Measurements from ENCODE around the gene AMPD3. TPM values are rescaled to one million over a fixed set of nuclear protein-coding genes. Genes with fewer than 3 reads are reported as not detected.

The AMPD3 gene
- total RNA-seq, 1 donor from 2014 or later = 6.8 TPM

DNA sequence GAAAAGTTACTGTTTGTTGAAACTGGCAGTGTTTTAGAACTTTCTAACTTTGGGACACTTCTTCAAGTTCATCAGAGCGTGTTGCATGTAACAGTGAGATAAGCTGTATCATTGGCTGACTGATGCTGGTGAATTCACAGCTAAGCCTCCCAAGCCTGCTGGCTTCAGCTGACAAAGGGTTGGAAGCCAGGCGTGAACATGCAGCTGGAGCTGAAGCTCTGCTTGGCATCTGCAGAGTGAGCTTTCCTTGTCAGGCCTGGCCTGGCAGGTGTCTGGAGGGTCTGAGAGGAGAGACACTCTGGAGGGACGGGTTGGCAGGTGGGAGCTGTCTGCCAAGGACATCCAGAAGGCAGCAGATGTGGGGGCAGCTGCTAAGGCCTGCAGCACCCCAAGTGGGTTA lies 1.5 kb downstream of the AMPD3 start:
- no peaks in the 10 kb centered on the region for H3K36me3 Mint-ChIP-seq
- H3K27ac Mint-ChIP-seq = no peak overlapping the region
- H3K4me1 Mint-ChIP-seq = peaks cover 33% of the 10 kb centered on the region
- TF ChIP-seq, protein P1, sequence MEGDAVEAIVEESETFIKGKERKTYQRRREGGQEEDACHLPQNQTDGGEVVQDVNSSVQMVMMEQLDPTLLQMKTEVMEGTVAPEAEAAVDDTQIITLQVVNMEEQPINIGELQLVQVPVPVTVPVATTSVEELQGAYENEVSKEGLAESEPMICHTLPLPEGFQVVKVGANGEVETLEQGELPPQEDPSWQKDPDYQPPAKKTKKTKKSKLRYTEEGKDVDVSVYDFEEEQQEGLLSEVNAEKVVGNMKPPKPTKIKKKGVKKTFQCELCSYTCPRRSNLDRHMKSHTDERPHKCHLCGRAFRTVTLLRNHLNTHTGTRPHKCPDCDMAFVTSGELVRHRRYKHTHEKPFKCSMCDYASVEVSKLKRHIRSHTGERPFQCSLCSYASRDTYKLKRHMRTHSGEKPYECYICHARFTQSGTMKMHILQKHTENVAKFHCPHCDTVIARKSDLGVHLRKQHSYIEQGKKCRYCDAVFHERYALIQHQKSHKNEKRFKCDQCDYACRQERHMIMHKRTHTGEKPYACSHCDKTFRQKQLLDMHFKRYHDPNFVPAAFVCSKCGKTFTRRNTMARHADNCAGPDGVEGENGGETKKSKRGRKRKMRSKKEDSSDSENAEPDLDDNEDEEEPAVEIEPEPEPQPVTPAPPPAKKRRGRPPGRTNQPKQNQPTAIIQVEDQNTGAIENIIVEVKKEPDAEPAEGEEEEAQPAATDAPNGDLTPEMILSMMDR (IDR thresholded peaks at IDR 0.05; ENCODE audit: unreplicated experiment) = no peak
- H3K4me3 Mint-ChIP-seq = peak overlapping the region; percentile 58
- H3K9me3 Mint-ChIP-seq = no peaks in the 10 kb centered on the region
- DNase-seq (ENCODE audit: low spot score in 2 of 2, unreplicated experiment in 2 of 2) = no peak
- peaks cover 14% of the 10 kb centered on the region for H3K27me3 Mint-ChIP-seq (ENCODE audit: low read depth)

DNA sequence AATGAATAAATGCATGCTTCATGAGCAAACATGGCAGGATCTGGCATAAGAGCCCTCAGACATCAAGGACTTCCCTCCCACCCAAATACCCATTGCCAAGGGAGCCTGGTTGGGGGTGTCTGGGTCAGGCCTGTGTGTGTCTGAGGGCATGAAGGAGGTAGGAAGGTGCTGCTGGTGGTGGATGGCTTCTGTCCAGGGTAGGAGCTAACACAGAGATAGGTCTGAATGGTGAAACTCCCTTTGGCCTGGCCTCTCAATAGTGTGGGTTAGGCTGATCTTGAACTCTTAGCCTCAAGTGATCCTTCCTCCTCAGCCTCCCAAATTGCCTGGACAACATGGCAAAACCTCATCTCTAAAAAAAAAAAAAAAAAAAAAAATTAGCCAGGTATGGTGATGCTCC lies 2.8 kb downstream of the AMPD3 start:
- no peak overlapping the region for H3K27ac Mint-ChIP-seq
- no peak overlapping the region for H3K4me3 Mint-ChIP-seq
- no peak for DNase-seq (ENCODE audit: low spot score in 2 of 2, unreplicated experiment in 2 of 2)
- H3K27me3 Mint-ChIP-seq (ENCODE audit: low read depth) = peaks cover 5% of the 10 kb centered on the region
- H3K9me3 Mint-ChIP-seq = no peaks in the 10 kb centered on the region
- TF ChIP-seq, protein P1 (IDR thresholded peaks at IDR 0.05; ENCODE audit: unreplicated experiment) = no peak
- H3K36me3 Mint-ChIP-seq = peaks cover 4% of the 10 kb centered on the region
- peaks cover 33% of the 10 kb centered on the region for H3K4me1 Mint-ChIP-seq

DNA sequence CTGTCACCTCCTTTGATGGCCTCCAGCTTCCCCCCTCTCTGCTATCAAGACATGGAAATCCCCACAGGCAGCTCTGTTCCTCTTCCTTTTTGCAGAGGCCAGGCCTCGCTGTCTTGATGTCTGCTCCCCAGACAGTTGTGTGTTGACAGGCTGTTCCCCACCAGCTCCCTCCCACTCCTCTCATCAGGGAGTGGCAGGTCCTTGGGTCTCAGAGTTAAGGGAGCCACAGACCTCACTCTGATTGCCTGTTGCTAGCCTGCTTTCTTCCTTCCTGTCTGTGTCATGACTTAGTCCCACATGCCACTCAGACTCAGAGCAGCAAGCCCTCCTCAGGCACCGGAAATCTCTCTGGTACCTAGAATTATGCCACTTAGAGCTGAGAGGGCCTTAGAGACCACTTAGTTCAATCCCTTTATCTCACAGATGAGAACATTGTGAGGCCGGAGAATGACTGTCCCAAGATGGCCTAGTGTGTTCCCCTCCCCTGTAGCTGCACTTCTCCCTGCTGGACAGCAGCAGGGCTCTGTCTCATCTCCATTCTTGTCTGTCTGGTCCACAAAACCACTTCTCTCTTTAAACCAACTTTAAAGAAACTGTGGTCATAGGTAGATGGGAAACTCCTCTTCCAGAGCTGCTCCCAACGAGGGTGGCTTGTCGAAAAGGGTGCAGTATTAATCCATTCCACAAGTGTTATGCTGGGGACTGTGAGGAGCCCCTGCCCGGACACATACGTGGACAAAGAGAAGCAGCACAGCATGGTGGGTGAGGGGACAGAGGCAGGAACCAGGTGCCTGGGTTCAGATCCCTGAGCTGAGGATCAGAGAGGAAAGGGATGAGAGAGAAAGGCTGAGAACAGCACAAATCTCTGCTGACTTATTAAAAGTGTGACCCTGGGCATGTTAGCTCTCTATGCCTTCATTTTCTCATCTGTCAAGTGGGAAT lies 4.2 kb downstream of the AMPD3 start:
- H3K27me3 Mint-ChIP-seq (ENCODE audit: low read depth) = no peaks in the 10 kb centered on the region
- H3K36me3 Mint-ChIP-seq = peaks cover 4% of the 10 kb centered on the region
- H3K4me1 Mint-ChIP-seq = peaks cover 33% of the 10 kb centered on the region
- no peak for DNase-seq (ENCODE audit: low spot score in 2 of 2, unreplicated experiment in 2 of 2)
- no peak overlapping the region for H3K4me3 Mint-ChIP-seq
- H3K9me3 Mint-ChIP-seq = no peaks in the 10 kb centered on the region
- TF ChIP-seq, protein P1 (IDR thresholded peaks at IDR 0.05; ENCODE audit: unreplicated experiment) = no peak
- no peak overlapping the region for H3K27ac Mint-ChIP-seq

DNA sequence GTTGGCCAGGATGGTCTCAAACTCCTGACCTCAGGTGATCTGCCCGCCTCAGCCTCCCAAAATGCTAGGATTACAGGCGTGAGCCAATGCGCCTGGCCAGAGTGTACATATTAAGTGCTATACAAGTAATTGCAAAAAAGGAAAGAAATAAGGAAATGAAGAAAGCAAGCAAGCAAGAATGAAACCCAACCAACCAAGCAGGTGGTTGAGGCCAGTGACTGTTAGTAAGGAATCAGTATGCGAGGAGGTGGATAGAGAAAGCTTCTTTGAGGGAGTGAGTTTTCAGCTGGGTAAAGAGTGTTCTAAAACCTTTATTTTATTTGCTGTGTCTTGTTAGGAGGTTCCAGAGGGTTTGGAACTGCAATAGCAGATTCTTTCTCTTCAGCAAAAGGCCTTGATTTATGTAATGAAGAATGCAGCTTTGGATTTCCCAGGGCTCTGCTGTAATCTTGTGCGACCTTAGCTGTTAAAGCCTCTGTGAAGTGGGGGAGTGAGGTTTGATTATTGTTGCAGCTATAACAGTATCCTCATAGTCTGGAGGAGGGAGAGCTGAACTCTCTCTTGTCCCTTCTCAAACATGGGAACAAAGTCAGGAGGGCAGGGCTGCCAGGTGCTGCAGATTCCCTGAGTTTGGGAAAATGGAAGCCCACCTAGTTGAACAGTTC lies 5.7 kb downstream of the AMPD3 start:
- no peak for DNase-seq (ENCODE audit: low spot score in 2 of 2, unreplicated experiment in 2 of 2)
- peak overlapping the region; percentile 41 for H3K27ac Mint-ChIP-seq
- H3K4me1 Mint-ChIP-seq = peaks cover 20% of the 10 kb centered on the region
- H3K36me3 Mint-ChIP-seq = peaks cover 9% of the 10 kb centered on the region
- no peaks in the 10 kb centered on the region for H3K9me3 Mint-ChIP-seq
- H3K4me3 Mint-ChIP-seq = no peak overlapping the region
- TF ChIP-seq, protein P1 (IDR thresholded peaks at IDR 0.05; ENCODE audit: unreplicated experiment) = no peak
- H3K27me3 Mint-ChIP-seq (ENCODE audit: low read depth) = no peaks in the 10 kb centered on the region

DNA sequence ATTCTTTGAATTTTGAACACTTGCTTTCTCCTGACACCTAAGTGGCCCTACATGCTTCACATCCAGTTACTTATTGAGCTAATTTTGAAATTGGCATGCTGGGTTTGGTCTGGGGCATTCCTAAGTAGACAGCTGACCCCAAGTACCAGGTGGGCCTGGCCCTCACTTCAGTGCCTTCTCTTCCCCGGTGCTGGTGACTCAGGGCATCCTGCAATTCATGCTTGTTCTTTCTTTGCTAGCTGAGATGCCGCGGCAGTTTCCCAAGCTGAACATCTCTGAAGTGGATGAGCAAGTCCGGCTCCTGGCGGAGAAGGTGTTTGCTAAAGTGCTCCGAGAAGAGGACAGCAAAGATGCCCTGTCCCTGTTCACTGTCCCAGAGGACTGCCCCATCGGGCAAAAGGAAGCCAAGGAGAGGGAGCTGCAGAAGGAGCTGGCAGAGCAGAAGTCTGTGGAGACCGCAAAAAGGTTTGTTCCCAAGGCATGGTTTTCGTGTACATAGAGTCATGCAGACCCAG lies 6.3 kb downstream of the AMPD3 start:
- Mint-ChIP-seq H3K36me3 (peaks cover 9% of the 10 kb centered on the region), H3K27ac (no peak overlapping the region), H3K27me3 (ENCODE audit: low read depth) (no peaks in the 10 kb centered on the region), H3K4me3 (no peak overlapping the region), H3K9me3 (no peaks in the 10 kb centered on the region), H3K4me1 (peaks cover 14% of the 10 kb centered on the region)
- no peak for DNase-seq (ENCODE audit: low spot score in 2 of 2, unreplicated experiment in 2 of 2)
- TF ChIP-seq, protein P1 (IDR thresholded peaks at IDR 0.05; ENCODE audit: unreplicated experiment) = no peak

Measured in mesothelial cell of epicardium (in vitro differentiated cells).